ENCODE results near the gene AP1S3.
"Not testable (repeated sequence)": the region's sequence is repeated elsewhere in the genome, so short reads cannot be mapped to it uniquely, and the experiment has no call there.

The AP1S3 gene

GRCh38 chr2:223853425-223853837 is 16.0 kb upstream of the AP1S3 start:
- no peak for DNase-seq (ENCODE audit: low read depth in 2 of 2)

- no peak for DNase-seq (ENCODE audit: low read depth in 2 of 2)
Observed at GRCh38 chr2:223852281-223852795, 15.0 kb upstream of the AP1S3 start.

GRCh38 chr2:223847410-223847809 is 10.0 kb upstream of the AP1S3 start:
- DNase-seq (ENCODE audit: low read depth in 2 of 2): no peak

GRCh38 chr2:223846515-223846914 is 9.1 kb upstream of the AP1S3 start:
- DNase-seq (ENCODE audit: low read depth in 2 of 2): no peak

GRCh38 chr2:223841436-223842190 is 4.2 kb upstream of the AP1S3 start:
- no peak for DNase-seq (ENCODE audit: low read depth in 2 of 2)

- DNase-seq (ENCODE audit: low read depth in 2 of 2): no peak
Observed at GRCh38 chr2:223835701-223836532, 1.5 kb downstream of the AP1S3 start.

GRCh38 chr2:223834431-223834830 is 3.0 kb downstream of the AP1S3 start:
- DNase-seq (ENCODE audit: low read depth in 2 of 2): no peak

GRCh38 chr2:223832241-223832903 is 5.0 kb downstream of the AP1S3 start:
- DNase-seq (ENCODE audit: low read depth in 2 of 2): no peak

GRCh38 chr2:223829128-223829527 is 8.3 kb downstream of the AP1S3 start:
- DNase-seq (ENCODE audit: low read depth in 2 of 2): no peak

GRCh38 chr2:223828314-223828713 is 9.1 kb downstream of the AP1S3 start:
- DNase-seq (ENCODE audit: low read depth in 2 of 2): no peak

- no peak for DNase-seq (ENCODE audit: low read depth in 2 of 2)
Observed at GRCh38 chr2:223826995-223827394, 10.4 kb downstream of the AP1S3 start.

GRCh38 chr2:223824301-223824700 is 13.1 kb downstream of the AP1S3 start:
- no peak for DNase-seq (ENCODE audit: low read depth in 2 of 2)

- no peak for DNase-seq (ENCODE audit: low read depth in 2 of 2)
Observed at GRCh38 chr2:223822818-223823217, 14.6 kb downstream of the AP1S3 start.

- DNase-seq (ENCODE audit: low read depth in 2 of 2): no peak
Observed at GRCh38 chr2:223820549-223820948, 16.8 kb downstream of the AP1S3 start.

GRCh38 chr2:223819891-223820290 is 17.5 kb downstream of the AP1S3 start:
- no peak for DNase-seq (ENCODE audit: low read depth in 2 of 2)

- no peak for DNase-seq (ENCODE audit: low read depth in 2 of 2)
Observed at GRCh38 chr2:223815884-223816570, 21.4 kb downstream of the AP1S3 start.

- DNase-seq (ENCODE audit: low read depth in 2 of 2): no peak
Observed at GRCh38 chr2:223815186-223815883, 22.0 kb downstream of the AP1S3 start.

- DNase-seq (ENCODE audit: low read depth in 2 of 2): not testable (repeated sequence)
Observed at GRCh38 chr2:223814764-223815163, 22.6 kb downstream of the AP1S3 start.

- no peak for DNase-seq (ENCODE audit: low read depth in 2 of 2)
Observed at GRCh38 chr2:223813329-223813728, 24.1 kb downstream of the AP1S3 start.

GRCh38 chr2:223811757-223812156 is 25.6 kb downstream of the AP1S3 start:
- no peak for DNase-seq (ENCODE audit: low read depth in 2 of 2)

GRCh38 chr2:223805008-223805407 is 32.4 kb downstream of the AP1S3 start:
- no peak for DNase-seq (ENCODE audit: low read depth in 2 of 2)
